ENCODE results near the gene ITGA11. TPM values are rescaled to one million over a fixed set of nuclear protein-coding genes. Genes with fewer than 3 reads are reported as not detected.
A peak's percentile ranks its signal among the peaks of the same experiment; 100 is the strongest.

Gene ITGA11
- total RNA-seq, 1 experiment from 2014 or later, result not detected

- DNase-seq, result no peak
- no peak for ATAC-seq
- Histone ChIP-seq H3K9me3 (ENCODE audit: low read length) (no peaks in the 10 kb centered on the region), H3F3A (ENCODE audit: low read length, unreplicated experiment) (no peaks in the 10 kb centered on the region), H3K9me2 (replicated peaks; ENCODE audit: low read length) (no peaks in the 10 kb centered on the region), H2AFZ (ENCODE audit: low read length) (no peak overlapping the region), H4K20me1 (ENCODE audit: low read length) (no peaks in the 10 kb centered on the region), H3K79me2 (ENCODE audit: low read length) (no peaks in the 10 kb centered on the region), H3K4me2 (ENCODE audit: low read length) (no peak overlapping the region), H3K27me3 (ENCODE audit: low read length) (no peaks in the 10 kb centered on the region), H3K27ac (ENCODE audit: low read length) (no peak overlapping the region), H3K4me1 (ENCODE audit: insufficient read depth, low read length) (peaks cover 9% of the 10 kb centered on the region; the same call in 1 of the 2 replicates), H3K36me3 (ENCODE audit: low read depth, low read length) (no peaks in the 10 kb centered on the region), H3K4me3 (ENCODE audit: low read length) (no peak overlapping the region), H3K9ac (ENCODE audit: low read length) (no peak overlapping the region)
- ChIA-PET POLR2A (ENCODE audit: unreplicated experiment) (no interaction called here), CTCF (no interaction called here)
- no TSS peak for BruUV-seq (replicated peaks)
- intact Hi-C loops (cut with micrococcal nuclease), result no loop called here
- TF ChIP-seq EZH2phosphoT487 (IDR thresholded peaks at IDR 0.05; ENCODE audit: borderline replicate concordance, low read length), result no peak
Observed at GRCh38 chr15:68258692-68259091, 173.3 kb downstream of the ITGA11 start.

GRCh38 chr15:68256675-68257450 lies 175.1 kb downstream of the ITGA11 start:
- Histone ChIP-seq H3K9me2 (replicated peaks; ENCODE audit: low read length) (no peaks in the 10 kb centered on the region), H3K79me2 (ENCODE audit: low read length) (no peaks in the 10 kb centered on the region), H3K4me1 (ENCODE audit: insufficient read depth, low read length) (peaks cover 9% of the 10 kb centered on the region; the same call in 1 of the 2 replicates), H3K27me3 (ENCODE audit: low read length) (no peaks in the 10 kb centered on the region), H3K9me3 (ENCODE audit: low read length) (no peaks in the 10 kb centered on the region), H3K4me3 (ENCODE audit: low read length) (peak overlapping the region; percentile 57), H3K36me3 (ENCODE audit: low read depth, low read length) (no peaks in the 10 kb centered on the region), H3F3A (ENCODE audit: low read length, unreplicated experiment) (no peaks in the 10 kb centered on the region), H2AFZ (ENCODE audit: low read length) (peak overlapping the region; percentile 96), H3K9ac (ENCODE audit: low read length) (peak overlapping the region; percentile 41; the same call in 1 of the 2 replicates), H4K20me1 (ENCODE audit: low read length) (no peaks in the 10 kb centered on the region), H3K27ac (ENCODE audit: low read length) (no peak overlapping the region), H3K4me2 (ENCODE audit: low read length) (peak overlapping the region; percentile 84)
- TSS peak; percentile 55 for BruUV-seq (replicated peaks)
- peak; percentile 83 for ATAC-seq
- CTCF ChIA-PET, result interaction anchor here (0.6 kb wide), 1 partner anchor 26 kb away, joined by 5 read pairs; no protein-coding TSS in a partner anchor
- POLR2A ChIA-PET (ENCODE audit: unreplicated experiment), result no interaction called here
- DNase-seq, result peak; percentile 81
- intact Hi-C loops (cut with micrococcal nuclease), result no loop called here
- TF ChIP-seq EZH2 (IDR thresholded peaks at IDR 0.05; ENCODE audit: low read length, unreplicated experiment) (no peak), EZH2phosphoT487 (IDR thresholded peaks at IDR 0.05; ENCODE audit: borderline replicate concordance, low read length) (0 out of 2 replicates have a peak, but pooled peaks have one; percentile 35)

DNA sequence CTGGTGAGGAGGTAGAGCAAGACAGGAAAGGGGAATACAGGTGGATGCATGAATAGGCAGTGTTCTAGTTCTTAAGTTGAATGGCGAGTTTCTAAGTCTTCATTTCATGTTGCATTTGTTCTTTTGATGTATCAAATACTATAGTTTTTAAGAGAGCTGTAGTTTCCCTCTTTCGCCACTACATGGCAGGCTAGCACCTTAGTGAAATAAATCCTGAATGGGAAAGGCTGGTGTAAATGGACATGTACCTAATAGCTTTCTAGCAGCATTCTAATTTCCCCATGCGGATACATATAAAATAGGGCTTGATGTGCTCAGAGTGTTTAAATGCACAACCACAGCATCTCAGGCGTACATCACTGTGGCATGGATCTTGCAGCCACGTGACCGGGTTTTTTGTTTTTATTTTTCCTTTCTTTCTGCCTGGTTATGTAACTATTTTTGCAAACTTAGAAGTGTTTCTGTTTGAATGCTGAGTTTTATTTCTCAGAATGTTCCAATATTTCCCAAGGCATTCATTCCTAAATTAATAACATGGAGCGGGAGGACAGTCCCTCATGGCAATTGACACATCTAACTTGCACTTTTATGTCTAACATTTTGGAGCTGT lies 178.9 kb downstream of the ITGA11 start:
- Histone ChIP-seq H3K27ac (ENCODE audit: low read length) (no peak overlapping the region), H3K27me3 (ENCODE audit: low read length) (no peaks in the 10 kb centered on the region), H3K4me1 (ENCODE audit: insufficient read depth, low read length) (peaks cover 9% of the 10 kb centered on the region; the same call in 1 of the 2 replicates), H3K4me2 (ENCODE audit: low read length) (peak overlapping the region; percentile 16; the same call in 1 of the 2 replicates), H3K4me3 (ENCODE audit: low read length) (no peak overlapping the region), H3K9me2 (replicated peaks; ENCODE audit: low read length) (no peaks in the 10 kb centered on the region), H3F3A (ENCODE audit: low read length, unreplicated experiment) (no peaks in the 10 kb centered on the region), H3K79me2 (ENCODE audit: low read length) (no peaks in the 10 kb centered on the region), H3K36me3 (ENCODE audit: low read depth, low read length) (no peaks in the 10 kb centered on the region), H3K9ac (ENCODE audit: low read length) (no peak overlapping the region), H2AFZ (ENCODE audit: low read length) (no peak overlapping the region), H3K9me3 (ENCODE audit: low read length) (no peaks in the 10 kb centered on the region), H4K20me1 (ENCODE audit: low read length) (no peaks in the 10 kb centered on the region)
- ATAC-seq, result peak; percentile 65
- peak; percentile 87 for DNase-seq
- TF ChIP-seq CTCF (conservative IDR thresholded peaks at IDR 0.05; ENCODE audit: low read depth, low read length), result peak; percentile 84
- TF ChIP-seq EZH2 (IDR thresholded peaks at IDR 0.05; ENCODE audit: low read length, unreplicated experiment), result no peak
- no peak for TF ChIP-seq EZH2phosphoT487 (IDR thresholded peaks at IDR 0.05; ENCODE audit: borderline replicate concordance, low read length)
- intact Hi-C loops (cut with micrococcal nuclease), result loop anchor here (1.0 to 5.0 kb wide), 3 partner anchors 26 to 129 kb away; no protein-coding TSS in a partner anchor
- ChIA-PET CTCF (interaction anchor here (0.5 to 1.7 kb wide), 7 partner anchors 16 to 421 kb away, joined by 3 to 31 read pairs (median 4); partner anchors contain the start of gene FEM1B), POLR2A (ENCODE audit: unreplicated experiment) (interaction anchor here (0.6 kb wide), 1 partner anchor 32 kb away, joined by 4 read pairs; no protein-coding TSS in a partner anchor)
- no TSS peak for BruUV-seq (replicated peaks)

All from PC-3 (cell line).